Tongue (tissue), 2 donors: ENCODE results near the gene RNF208. TPM values are rescaled to one million over a fixed set of nuclear protein-coding genes. Genes with fewer than 3 reads are reported as not detected.

Experiments
- DNase-seq: peaks from one replicate; pipeline ENCODE4 v3.0.0-alpha.2; 2015
- total RNA-seq: library from RNA; depleted of rRNA; stranded (reverse); fragments of >200 nt; gene quantifications from one replicate; pipeline ENCODE4 v1.2.3, GENCODE V29; 2014

The RNF208 gene
- total RNA-seq, 1 donor from 2014 or later: not detected

GRCh38 chr9:137227853-137228505 is 5.9 kb upstream of the RNF208 start:
- DNase-seq: no peak

- peak; percentile 84 for DNase-seq
These were observed 5.2 kb upstream of the RNF208 start, which contains the start of gene RNF224 for GRCh38 chr9:137227054-137227852. Gene RNF224 (plus strand): TSS chr9:137227502. CDS start chr9:137228336, 834 bp downstream.

- DNase-seq: no peak
These were observed 4.5 kb upstream of the RNF208 start for GRCh38 chr9:137226338-137227053.

GRCh38 chr9:137225699-137226331 is 3.8 kb upstream of the RNF208 start:
- DNase-seq: no peak

GRCh38 chr9:137224830-137225694 is 3.0 kb upstream of the RNF208 start, which contains the start of gene CYSRT1:
Gene CYSRT1 (plus strand): TSS chr9:137225174. CDS start chr9:137225622, 448 bp downstream.
- no peak for DNase-seq

GRCh38 chr9:137223078-137223970 is 1.3 kb upstream of the RNF208 start:
- DNase-seq: peak; percentile 99

GRCh38 chr9:137221506-137222111 is 431 bp downstream of the RNF208 start:
- DNase-seq: no peak

- no peak for DNase-seq
These were observed 940 bp downstream of the RNF208 start for GRCh38 chr9:137221095-137221505.

GRCh38 chr9:137220317-137221094 is 1.5 kb downstream of the RNF208 start:
- DNase-seq: no peak

- DNase-seq: no peak
These were observed 2.2 kb downstream of the RNF208 start for GRCh38 chr9:137219757-137220316.

GRCh38 chr9:137218754-137219271 is 3.2 kb downstream of the RNF208 start:
- no peak for DNase-seq

GRCh38 chr9:137218212-137218753 is 3.8 kb downstream of the RNF208 start:
- DNase-seq: no peak

- no peak for DNase-seq
These were observed 4.5 kb downstream of the RNF208 start for GRCh38 chr9:137217276-137218211.

GRCh38 chr9:137216188-137216965 is 5.7 kb downstream of the RNF208 start:
- no peak for DNase-seq

GRCh38 chr9:137215196-137215986 is 6.6 kb downstream of the RNF208 start:
- no peak for DNase-seq
